Activated naive CD8-positive, alpha-beta T cell treated with anti-CD3 and anti-CD28 coated beads, Interleukin-2, amount 10 ng/mL, durations not matched to agents 7 days and 5 days (primary cell): ENCODE results near the gene TSR3. TPM values are rescaled to one million over a fixed set of nuclear protein-coding genes. Genes with fewer than 3 reads are reported as not detected.

ENCODE experiments used
- ATAC-seq: fragments of 150-1000 bp; cut with Tn5 transposase; one replicate; pipeline ENCODE4 v1.10.0; 2021; ENCODE audit warnings: low read depth, moderate library complexity
- POLR2A ChIA-PET: fragments of 350-600 bp; sonication (Branson Sonifier 250); formaldehyde crosslinking; loops from one replicate; lab custom pipeline; 2021; ENCODE audit warnings: antibody characterized with exemption; lab: Charles Lee
- DNase-seq: peaks from one replicate; pipeline ENCODE4 v3.0.0; 2021
- H3K27ac Mint-ChIP-seq: one replicate; pipeline ENCODE4 v1.8.0; 2022; ENCODE audit warnings: mild to moderate bottlenecking, mixed read lengths
- H3K27me3 Mint-ChIP-seq: one replicate; pipeline ENCODE4 v1.8.0; 2022; ENCODE audit warnings: mild to moderate bottlenecking, moderate library complexity, mixed read lengths
- H3K36me3 Mint-ChIP-seq: one replicate; pipeline ENCODE4 v1.8.0; 2021; ENCODE audit warnings: mild to moderate bottlenecking, mixed read lengths
- H3K4me1 Mint-ChIP-seq: one replicate; pipeline ENCODE4 v1.8.0; 2021; ENCODE audit warnings: mixed read lengths
- H3K4me3 Mint-ChIP-seq: one replicate; pipeline ENCODE4 v1.8.0; 2022; ENCODE audit warnings: mild to moderate bottlenecking, moderate library complexity, mixed read lengths
- H3K9me3 Mint-ChIP-seq: one replicate; pipeline ENCODE4 v1.8.0; 2021; ENCODE audit warnings: mixed read lengths
- total RNA-seq, 2 experiments: library from RNA; stranded (reverse); gene quantifications; one replicate each; pipeline ENCODE4 v1.2.3, GENCODE V29; 2021

TSR3 gene
- total RNA-seq, 2 experiments from 2014 or later, result 43.8 to 44.2 TPM

GRCh38 chr16:1345087-1345486 lies 6.6 kb downstream of the TSR3 start:
- Mint-ChIP-seq H3K27me3 (no peaks in the 10 kb centered on the region), H3K9me3 (no peaks in the 10 kb centered on the region), H3K36me3 (no peaks in the 10 kb centered on the region), H3K4me1 (peaks cover 10% of the 10 kb centered on the region), H3K27ac (no peak overlapping the region), H3K4me3 (no peak overlapping the region)
- DNase-seq (no peak), ATAC-seq (no peak)
- POLR2A ChIA-PET, result no interaction called here

GRCh38 chr16:1344499-1344898 lies 7.2 kb downstream of the TSR3 start:
- Mint-ChIP-seq H3K27ac (no peak overlapping the region), H3K27me3 (no peaks in the 10 kb centered on the region), H3K36me3 (no peaks in the 10 kb centered on the region), H3K4me3 (no peak overlapping the region), H3K4me1 (peaks cover 9% of the 10 kb centered on the region), H3K9me3 (no peaks in the 10 kb centered on the region)
- POLR2A ChIA-PET, result interaction anchor here (1.2 kb wide), 1 partner anchor 76 kb away, joined by 3 read pairs; the partner anchor contains the start of gene UQCC4
- no peak for DNase-seq
- no peak for ATAC-seq

DNA sequence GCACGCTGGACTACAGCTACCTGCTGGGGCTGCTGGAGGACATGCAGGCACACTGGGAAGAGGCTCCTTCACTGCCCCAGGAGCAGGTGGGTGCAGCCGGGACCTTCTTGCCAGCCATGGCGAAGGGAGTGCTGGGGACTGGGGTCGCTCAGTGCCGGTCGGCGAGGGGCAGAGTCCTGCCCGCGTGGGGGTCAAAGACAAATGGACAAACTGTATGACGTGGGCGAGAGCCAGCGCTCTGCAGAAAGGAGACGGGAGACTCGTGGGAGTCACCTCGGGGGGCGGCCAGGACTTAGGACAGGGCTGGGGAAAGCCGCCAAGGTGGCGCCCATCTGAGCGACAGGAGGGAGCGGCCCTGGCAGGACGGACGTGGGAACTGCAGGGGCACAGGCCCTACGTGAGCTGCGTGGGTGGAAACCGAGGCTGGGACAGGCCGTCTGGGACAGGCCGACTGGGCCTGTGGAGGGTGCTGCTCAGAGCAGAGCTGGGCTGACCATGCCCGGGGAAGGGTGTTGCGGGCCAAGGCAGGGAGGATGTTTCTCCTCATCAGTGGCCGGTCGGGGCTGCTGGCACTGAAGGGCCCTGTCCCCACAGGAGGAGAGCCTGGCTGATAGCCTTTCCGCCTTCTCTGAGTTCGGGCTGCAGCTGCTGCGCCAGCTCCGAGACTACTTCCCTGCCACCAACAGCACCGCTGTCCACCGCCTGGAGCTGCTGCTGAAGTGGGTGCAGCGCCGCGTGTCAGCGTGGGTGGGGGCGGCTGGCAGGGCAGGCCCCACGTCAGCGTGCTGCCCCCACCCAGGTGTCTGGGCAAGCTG lies 8.0 kb downstream of the TSR3 start:
- H3K9me3 Mint-ChIP-seq, result no peaks in the 10 kb centered on the region
- no peaks in the 10 kb centered on the region for H3K27me3 Mint-ChIP-seq
- H3K4me1 Mint-ChIP-seq, result peaks cover 9% of the 10 kb centered on the region
- ATAC-seq (no peak), DNase-seq (no peak)
- no peaks in the 10 kb centered on the region for H3K36me3 Mint-ChIP-seq
- POLR2A ChIA-PET, result interaction anchor here (0.8 to 1.6 kb wide), 5 partner anchors 7 to 77 kb away, joined by 3 to 7 read pairs (median 4); partner anchors contain the start of genes UBE2I and UQCC4
- H3K4me3 Mint-ChIP-seq, result peak overlapping the region; percentile 74
- H3K27ac Mint-ChIP-seq, result peak overlapping the region; percentile 58

- DNase-seq (peak; percentile 96), ATAC-seq (peak; percentile 90)
- POLR2A ChIA-PET, result interaction anchor here (0.6 to 1.6 kb wide), 9 partner anchors 8 to 536 kb away, joined by 3 to 8 read pairs (median 4); partner anchors contain the start of genes UBE2I and UQCC4
- Mint-ChIP-seq H3K4me1 (peaks cover 9% of the 10 kb centered on the region), H3K27ac (peak overlapping the region; percentile 63), H3K27me3 (no peaks in the 10 kb centered on the region), H3K9me3 (no peaks in the 10 kb centered on the region), H3K4me3 (peak overlapping the region; percentile 74), H3K36me3 (no peaks in the 10 kb centered on the region)
These were observed 8.9 kb downstream of the TSR3 start for GRCh38 chr16:1342526-1343427.

DNA sequence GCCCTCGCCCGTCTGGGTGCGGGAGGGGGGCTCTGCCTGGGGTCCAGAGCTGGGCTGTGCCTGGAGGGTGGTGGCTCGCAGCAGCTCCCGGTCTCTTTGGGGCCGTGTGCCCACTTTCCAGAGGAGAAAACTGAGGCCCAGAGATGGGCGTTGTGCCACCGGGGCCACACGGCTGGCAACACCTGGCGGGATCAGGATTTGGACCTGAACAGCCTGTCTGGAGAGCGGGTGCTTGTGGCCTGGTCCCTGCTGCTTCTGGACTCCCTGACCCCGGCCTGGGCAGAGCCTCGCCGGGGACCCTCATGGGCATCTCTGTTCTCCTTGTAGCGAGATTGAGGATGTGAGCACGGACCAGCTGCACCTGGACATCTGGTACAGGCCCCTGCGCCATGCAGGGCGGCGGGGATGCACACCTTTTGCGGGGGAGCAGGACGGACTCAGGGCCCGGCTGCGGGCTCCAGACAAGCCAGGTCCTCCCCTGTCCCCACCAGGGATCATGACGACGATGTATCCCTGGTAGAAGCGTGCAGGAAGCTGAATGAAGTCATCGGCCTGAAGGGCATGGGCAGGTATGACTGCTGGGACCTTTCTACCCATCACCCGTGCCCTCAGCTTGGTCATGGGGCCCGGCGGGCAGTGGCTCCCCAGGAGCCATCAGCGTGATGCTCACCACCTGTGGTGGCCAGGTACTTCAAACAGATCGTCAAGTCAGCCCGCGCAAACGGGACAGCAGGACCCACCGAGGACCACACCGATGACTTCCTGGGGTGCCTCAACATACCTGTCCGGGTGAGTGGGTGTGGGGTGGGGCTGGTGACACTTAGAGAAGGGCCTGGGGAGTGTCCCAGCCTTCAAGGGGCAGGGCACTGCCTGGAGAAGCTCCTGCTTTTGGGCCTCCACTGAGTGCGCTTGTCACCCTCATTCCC lies 9.9 kb downstream of the TSR3 start:
- DNase-seq (no peak), ATAC-seq (no peak)
- no peaks in the 10 kb centered on the region for H3K27me3 Mint-ChIP-seq
- POLR2A ChIA-PET, result interaction anchor here (0.6 to 1.6 kb wide), 6 partner anchors 9 to 535 kb away, joined by 3 to 8 read pairs (median 5); no protein-coding TSS in a partner anchor
- H3K27ac Mint-ChIP-seq, result peak overlapping the region; percentile 63
- no peaks in the 10 kb centered on the region for H3K36me3 Mint-ChIP-seq
- peak overlapping the region; percentile 74 for H3K4me3 Mint-ChIP-seq
- peaks cover 9% of the 10 kb centered on the region for H3K4me1 Mint-ChIP-seq
- no peaks in the 10 kb centered on the region for H3K9me3 Mint-ChIP-seq

DNA sequence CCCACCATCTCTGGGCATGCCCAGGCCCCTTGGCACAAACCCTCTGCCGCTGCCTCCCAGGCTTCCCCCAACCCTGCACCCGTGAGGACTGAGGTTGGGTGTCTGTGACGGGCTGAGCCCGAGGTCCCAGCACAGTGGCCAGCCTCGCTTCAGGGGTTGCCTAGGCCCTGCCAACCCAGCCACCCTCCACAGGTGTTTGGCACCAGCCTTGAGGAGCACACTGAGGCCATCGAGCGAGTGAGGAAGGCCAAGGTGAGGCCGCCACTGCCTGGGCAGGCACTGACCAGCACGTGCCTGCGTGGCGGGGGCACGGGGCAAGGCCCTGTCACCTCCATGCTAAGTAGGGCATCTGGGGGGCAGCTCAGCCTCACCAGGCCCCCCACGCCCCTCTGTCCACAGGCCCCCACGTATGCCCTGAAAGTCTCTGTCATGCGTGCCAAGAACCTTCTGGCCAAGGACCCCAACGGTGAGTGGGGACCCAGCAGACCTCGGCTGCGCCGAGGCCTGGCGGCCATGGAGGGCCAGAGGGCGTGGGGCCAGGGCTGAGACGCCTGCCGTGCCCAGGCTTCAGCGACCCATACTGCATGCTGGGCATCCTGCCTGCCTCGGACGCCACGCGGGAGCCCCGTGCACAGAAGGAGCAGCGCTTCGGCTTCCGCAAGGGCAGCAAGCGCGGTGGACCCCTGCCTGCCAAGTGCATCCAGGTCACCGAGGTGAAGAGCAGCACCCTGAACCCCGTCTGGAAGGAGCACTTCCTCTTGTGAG lies 10.8 kb downstream of the TSR3 start:
- Mint-ChIP-seq H3K4me3 (no peak overlapping the region), H3K4me1 (peaks cover 9% of the 10 kb centered on the region), H3K27me3 (peaks cover 3% of the 10 kb centered on the region), H3K36me3 (no peaks in the 10 kb centered on the region), H3K9me3 (no peaks in the 10 kb centered on the region), H3K27ac (no peak overlapping the region)
- POLR2A ChIA-PET, result no interaction called here
- ATAC-seq (no peak), DNase-seq (no peak)

- Mint-ChIP-seq H3K4me1 (peaks cover 9% of the 10 kb centered on the region), H3K36me3 (no peaks in the 10 kb centered on the region), H3K9me3 (no peaks in the 10 kb centered on the region), H3K27me3 (peaks cover 17% of the 10 kb centered on the region), H3K4me3 (no peak overlapping the region), H3K27ac (no peak overlapping the region)
- DNase-seq (no peak), ATAC-seq (no peak)
- POLR2A ChIA-PET, result no interaction called here
These were observed 12.6 kb downstream of the TSR3 start for GRCh38 chr16:1338855-1339675.

- POLR2A ChIA-PET, result no interaction called here
These were observed 13.5 kb downstream of the TSR3 start for GRCh38 chr16:1338119-1338730.

GRCh38 chr16:1337486-1337885 lies 14.2 kb downstream of the TSR3 start:
- POLR2A ChIA-PET, result no interaction called here
- peaks cover 3% of the 10 kb centered on the region for H3K4me1 Mint-ChIP-seq
- no peak overlapping the region for H3K4me3 Mint-ChIP-seq
- ATAC-seq (no peak), DNase-seq (no peak)
- H3K36me3 Mint-ChIP-seq, result no peaks in the 10 kb centered on the region
- peaks cover 20% of the 10 kb centered on the region for H3K27me3 Mint-ChIP-seq
- no peaks in the 10 kb centered on the region for H3K9me3 Mint-ChIP-seq
- no peak overlapping the region for H3K27ac Mint-ChIP-seq

More at GRCh38 chr16:1338119-1338730, 13.5 kb downstream of the TSR3 start:
- H3K4me1 Mint-ChIP-seq, result peaks cover 6% of the 10 kb centered on the region
- DNase-seq (no peak), ATAC-seq (no peak)
- H3K4me3 Mint-ChIP-seq, result no peak overlapping the region
- no peaks in the 10 kb centered on the region for H3K36me3 Mint-ChIP-seq
- H3K27me3 Mint-ChIP-seq, result peaks cover 17% of the 10 kb centered on the region
- H3K27ac Mint-ChIP-seq, result no peak overlapping the region
- H3K9me3 Mint-ChIP-seq, result no peaks in the 10 kb centered on the region

- Mint-ChIP-seq H3K4me3 (no peak overlapping the region), H3K36me3 (no peaks in the 10 kb centered on the region), H3K27me3 (peaks cover 27% of the 10 kb centered on the region), H3K4me1 (peaks cover 2% of the 10 kb centered on the region), H3K27ac (no peak overlapping the region), H3K9me3 (no peaks in the 10 kb centered on the region)
- no peak for DNase-seq
- no peak for ATAC-seq
- POLR2A ChIA-PET, result interaction anchor here (1.4 kb wide), 1 partner anchor 27 kb away, joined by 5 read pairs; the partner anchor contains the start of gene UBE2I
These were observed 15.1 kb downstream of the TSR3 start for GRCh38 chr16:1336619-1337018.

- Mint-ChIP-seq H3K27ac (no peak overlapping the region), H3K27me3 (peaks cover 32% of the 10 kb centered on the region), H3K36me3 (no peaks in the 10 kb centered on the region), H3K4me1 (peaks cover 3% of the 10 kb centered on the region), H3K9me3 (no peaks in the 10 kb centered on the region), H3K4me3 (no peak overlapping the region)
- POLR2A ChIA-PET, result interaction anchor here (0.7 to 1.4 kb wide), 3 partner anchors 13 to 30 kb away, joined by 3 to 5 read pairs (median 3); partner anchors contain the start of gene UBE2I
- DNase-seq (no peak), ATAC-seq (no peak)
These were observed 15.7 kb downstream of the TSR3 start for GRCh38 chr16:1335996-1336395.
